Sigmoid colon (tissue), 7 donors: Measurements from ENCODE around the gene KCTD16. TPM values are rescaled to one million over a fixed set of nuclear protein-coding genes. Genes with fewer than 3 reads are reported as not detected.

ENCODE experiments used
- DNase-seq: peaks from one replicate; pipeline ENCODE4 v3.0.0-alpha.2; 2019
- H3K27ac ChIP-seq, 4 donors: fragments of 200-600 bp; sonication (generic); one replicate each; pipeline ENCODE4 v1.5.1; 2016 to 2019; ENCODE audit warnings: mild to moderate bottlenecking in 1 of 4
- H3K27me3 ChIP-seq, 3 donors: fragments of 200-600 bp; sonication (generic); one replicate each; pipeline ENCODE4 v1.5.1; 2019; ENCODE audit warnings: mild to moderate bottlenecking in 1 of 3
- H3K36me3 ChIP-seq, 4 donors: fragments of 200-600 bp; sonication (generic); one replicate each; pipeline ENCODE4 v1.5.1; 2016 to 2019
- H3K4me1 ChIP-seq, 4 donors: fragments of 200-600 bp; sonication (generic); one replicate each; pipeline ENCODE4 v1.5.1; 2017 to 2019
- H3K4me3 ChIP-seq, 4 donors: fragments of 200-600 bp; sonication (generic); one replicate each; pipeline ENCODE4 v1.5.1; 2017 to 2019; ENCODE audit warnings: mild to moderate bottlenecking in 2 of 4, moderate library complexity in 1 of 4
- H3K9me3 ChIP-seq, 4 donors: fragments of 200-600 bp in 3 of 4; sonication (generic) in 3 of 4; one replicate each; pipeline versions ENCODE4 v1.5.1 to v1.6.1; 2013 to 2019
- EP300 ChIP-seq, 4 donors: sonication (generic); formaldehyde crosslinking; IDR thresholded peaks; one replicate each; pipeline ENCODE4 v1.6.1; 2017; ENCODE audit warnings: antibody characterized with exemption in 4 of 4
- POLR2A ChIP-seq, 2 donors: fragments of 450-650 bp; IDR thresholded peaks; one replicate each; pipeline ENCODE4 v1.6.1; 2016; ENCODE audit warnings: antibody characterized with exemption in 2 of 2, mild to moderate bottlenecking in 2 of 2, moderate library complexity in 2 of 2
- POLR2AphosphoS5 ChIP-seq, 4 donors: sonication (generic); formaldehyde crosslinking; IDR thresholded peaks; one replicate each; pipeline ENCODE4 v1.6.1; 2017; ENCODE audit warnings: antibody characterized with exemption in 4 of 4
- WGBS, 2 donors: extraction: QIAGEN DNeasy Blood & Tissue Kit; methylation state at CpG; one replicate each; pipeline ENCODE4 v1.1.7; 2013; 5-methylcytosine and 5-hydroxymethylcytosine counted together
- intact Hi-C: fragments of 100-400 bp; cut with DNase I; formaldehyde crosslinking; loops from one replicate; pipeline ENCODE4 v1.15.1; 2023
- polyA plus RNA-seq, 3 donors: library from polyadenylated mRNA; stranded (reverse); fragments of 200-250 nt; gene quantifications; one replicate each; pipeline ENCODE4 v1.2.3, GENCODE V29; 2013
- total RNA-seq, 4 donors: library from RNA; depleted of rRNA; stranded (reverse); fragments of >200 nt; gene quantifications; one replicate each; pipeline ENCODE4 v1.1.0, GENCODE V29; 2016
- TF ChIP-seq, protein P1 (sequence below), 4 experiments: fragments of 450-650 bp in 3 of 4; fragments of 200-600 bp in 1 of 4; IDR thresholded peaks; one replicate each; pipeline ENCODE4 v1.5.1; 2016 to 2019; ENCODE audit warnings: antibody characterized with exemption in 4 of 4, mild to moderate bottlenecking in 3 of 4, moderate library complexity in 2 of 4
- donor health status: healthy with polysubstance abuse.
- donor health status: Bipolar disorder and iron deficiency.
- donor health status: healthy.

KCTD16 gene
- total and polyA plus RNA-seq, 7 donors, result under 0.01 to 0.71 (median 0.16) TPM; not detected in 2

DNA sequence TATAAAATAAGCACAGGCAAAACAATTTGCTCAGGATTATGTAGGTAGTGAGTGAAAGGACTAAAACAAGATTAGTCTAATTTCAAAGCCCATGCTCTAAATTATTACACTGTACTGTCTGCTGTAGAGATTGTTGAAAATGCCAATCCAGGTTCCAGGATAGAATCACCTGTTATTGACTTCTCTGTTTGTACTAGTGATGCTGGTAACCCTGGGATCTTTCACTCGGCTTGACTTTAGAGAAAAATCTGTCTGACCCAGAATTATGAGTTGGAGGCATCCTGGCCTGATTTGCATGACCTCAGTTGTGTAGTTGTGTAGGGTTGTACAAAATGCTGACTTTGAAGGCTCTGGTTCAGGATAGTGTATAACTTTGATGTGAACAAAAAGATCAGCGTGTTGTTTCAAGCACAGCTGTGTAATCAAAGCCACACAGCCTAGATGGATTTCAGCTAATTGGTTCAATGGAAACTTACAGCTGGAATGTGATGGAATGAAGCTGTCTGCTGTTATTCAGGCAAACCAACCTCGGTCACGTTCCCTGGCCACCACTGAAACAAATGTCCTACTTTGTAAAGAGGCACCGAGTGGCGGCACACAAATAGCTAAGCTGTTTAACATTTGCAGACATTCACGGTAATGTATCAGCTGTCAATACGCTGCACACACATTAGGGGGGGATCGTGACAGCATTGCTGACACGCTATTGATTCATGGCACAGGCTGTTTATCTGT lies 340.3 kb downstream of the KCTD16 start:
- no peak for DNase-seq
- intact Hi-C loops, result no loop called here
- Histone ChIP-seq H3K27ac (no peak overlapping the region), H3K9me3 (peaks cover 0 to 2% (median 0%) of the 10 kb centered on the region in 4 donors), H3K27me3 (no peaks in the 10 kb centered on the region), H3K36me3 (no peaks in the 10 kb centered on the region), H3K4me3 (no peak overlapping the region), H3K4me1 (no peaks in the 10 kb centered on the region)
- TF ChIP-seq POLR2AphosphoS5 (IDR thresholded peaks at IDR 0.05) (no peak), EP300 (IDR thresholded peaks at IDR 0.05) (no peak), POLR2A (IDR thresholded peaks at IDR 0.05) (no peak)
- TF ChIP-seq, protein P1, sequence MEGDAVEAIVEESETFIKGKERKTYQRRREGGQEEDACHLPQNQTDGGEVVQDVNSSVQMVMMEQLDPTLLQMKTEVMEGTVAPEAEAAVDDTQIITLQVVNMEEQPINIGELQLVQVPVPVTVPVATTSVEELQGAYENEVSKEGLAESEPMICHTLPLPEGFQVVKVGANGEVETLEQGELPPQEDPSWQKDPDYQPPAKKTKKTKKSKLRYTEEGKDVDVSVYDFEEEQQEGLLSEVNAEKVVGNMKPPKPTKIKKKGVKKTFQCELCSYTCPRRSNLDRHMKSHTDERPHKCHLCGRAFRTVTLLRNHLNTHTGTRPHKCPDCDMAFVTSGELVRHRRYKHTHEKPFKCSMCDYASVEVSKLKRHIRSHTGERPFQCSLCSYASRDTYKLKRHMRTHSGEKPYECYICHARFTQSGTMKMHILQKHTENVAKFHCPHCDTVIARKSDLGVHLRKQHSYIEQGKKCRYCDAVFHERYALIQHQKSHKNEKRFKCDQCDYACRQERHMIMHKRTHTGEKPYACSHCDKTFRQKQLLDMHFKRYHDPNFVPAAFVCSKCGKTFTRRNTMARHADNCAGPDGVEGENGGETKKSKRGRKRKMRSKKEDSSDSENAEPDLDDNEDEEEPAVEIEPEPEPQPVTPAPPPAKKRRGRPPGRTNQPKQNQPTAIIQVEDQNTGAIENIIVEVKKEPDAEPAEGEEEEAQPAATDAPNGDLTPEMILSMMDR (IDR thresholded peaks at IDR 0.05), result no peak
- WGBS, 2 donors, result 73 to 74% methylated on average over 10 of the region's 10 CpGs

- no peaks in the 10 kb centered on the region for H3K27me3 ChIP-seq
Measured at GRCh38 chr5:144511580-144512072, 341.0 kb downstream of the KCTD16 start.

GRCh38 chr5:144522698-144523097 lies 352.0 kb downstream of the KCTD16 start:
- TF ChIP-seq POLR2A (IDR thresholded peaks at IDR 0.05) (no peak), POLR2AphosphoS5 (IDR thresholded peaks at IDR 0.05) (no peak), EP300 (IDR thresholded peaks at IDR 0.05) (no peak)
- TF ChIP-seq, protein P1 (IDR thresholded peaks at IDR 0.05), result no peak
- H3K4me1 ChIP-seq, result no peaks in the 10 kb centered on the region
- intact Hi-C loops, result no loop called here

More at GRCh38 chr5:144511580-144512072, 341.0 kb downstream of the KCTD16 start:
- H3K27ac ChIP-seq, result no peak overlapping the region
- DNase-seq, result no peak
- WGBS, 2 donors, result 51 to 75% methylated on average over 4 of the region's 4 CpGs
- H3K4me3 ChIP-seq, result no peak overlapping the region
- H3K4me1 ChIP-seq, result no peaks in the 10 kb centered on the region
- no peak for TF ChIP-seq POLR2A (IDR thresholded peaks at IDR 0.05)
- no peak for TF ChIP-seq POLR2AphosphoS5 (IDR thresholded peaks at IDR 0.05)
- TF ChIP-seq EP300 (IDR thresholded peaks at IDR 0.05), result no peak
- TF ChIP-seq, protein P1 (IDR thresholded peaks at IDR 0.05), result no peak
- intact Hi-C loops, result no loop called here
- H3K9me3 ChIP-seq, result peaks cover 0 to 2% (median 0%) of the 10 kb centered on the region in 4 donors
- H3K36me3 ChIP-seq, result no peaks in the 10 kb centered on the region

GRCh38 chr5:144525000-144525399 lies 354.3 kb downstream of the KCTD16 start:
- peaks cover 0 to 3% (median 0%) of the 10 kb centered on the region in 4 donors for H3K9me3 ChIP-seq
- no peak overlapping the region for H3K4me3 ChIP-seq
- no peaks in the 10 kb centered on the region for H3K36me3 ChIP-seq
- H3K4me1 ChIP-seq, result no peaks in the 10 kb centered on the region
- H3K27ac ChIP-seq, result no peak overlapping the region
- DNase-seq, result no peak
- intact Hi-C loops, result no loop called here
- WGBS, 2 donors, result 73 to 82% methylated on average over 1 of the region's 1 CpG
- TF ChIP-seq POLR2AphosphoS5 (IDR thresholded peaks at IDR 0.05), result no peak
- no peak for TF ChIP-seq POLR2A (IDR thresholded peaks at IDR 0.05)
- TF ChIP-seq EP300 (IDR thresholded peaks at IDR 0.05), result no peak
- TF ChIP-seq, protein P1 (IDR thresholded peaks at IDR 0.05), result no peak
- H3K27me3 ChIP-seq, result no peaks in the 10 kb centered on the region

More at GRCh38 chr5:144522698-144523097, 352.0 kb downstream of the KCTD16 start:
- Histone ChIP-seq H3K9me3 (peaks cover 0 to 3% (median 0%) of the 10 kb centered on the region in 4 donors), H3K4me3 (no peak overlapping the region), H3K36me3 (no peaks in the 10 kb centered on the region), H3K27me3 (no peaks in the 10 kb centered on the region), H3K27ac (no peak overlapping the region)
- no peak for DNase-seq
- WGBS, 2 donors, result 84 to 86% methylated on average over 1 of the region's 1 CpG
